ENCODE measurements around the gene CCDC194.

The CCDC194 gene

DNA sequence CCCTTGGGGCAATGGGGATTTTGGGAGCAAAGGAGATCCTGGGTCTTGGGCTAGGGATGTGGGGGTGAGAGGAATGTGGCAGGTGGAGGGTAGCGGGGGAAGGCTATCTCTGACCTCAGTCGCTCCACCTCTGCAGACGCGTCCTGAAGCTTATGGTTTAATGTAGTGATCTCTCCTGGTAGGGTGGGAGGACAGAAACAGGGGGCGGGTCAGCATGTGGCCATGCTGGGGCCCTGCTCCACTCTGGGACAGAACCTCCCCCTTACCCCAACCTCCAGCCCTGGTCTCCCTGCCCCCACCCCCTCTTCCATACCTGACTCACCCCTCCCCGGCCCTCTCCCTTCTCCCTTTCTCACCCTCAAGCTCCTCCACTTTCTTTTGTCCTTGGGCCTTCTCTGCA lies 10.0 kb upstream of the CCDC194 start:
- Histone ChIP-seq H3K27me3 (ENCODE audit: control insufficient read depth, insufficient read depth, low read length) (no peaks in the 10 kb centered on the region), H3K27ac (ENCODE audit: low read depth, low read length) (peak overlapping the region; percentile 7), H3K4me3 (ENCODE audit: low read length) (peak overlapping the region; percentile 69), H3K4me1 (ENCODE audit: control insufficient read depth, insufficient read depth, low read length) (peaks cover 2% of the 10 kb centered on the region), H3K9ac (ENCODE audit: low read length) (no peak overlapping the region), H3K36me3 (ENCODE audit: control insufficient read depth, insufficient read depth, low read length) (no peaks in the 10 kb centered on the region)

DNA sequence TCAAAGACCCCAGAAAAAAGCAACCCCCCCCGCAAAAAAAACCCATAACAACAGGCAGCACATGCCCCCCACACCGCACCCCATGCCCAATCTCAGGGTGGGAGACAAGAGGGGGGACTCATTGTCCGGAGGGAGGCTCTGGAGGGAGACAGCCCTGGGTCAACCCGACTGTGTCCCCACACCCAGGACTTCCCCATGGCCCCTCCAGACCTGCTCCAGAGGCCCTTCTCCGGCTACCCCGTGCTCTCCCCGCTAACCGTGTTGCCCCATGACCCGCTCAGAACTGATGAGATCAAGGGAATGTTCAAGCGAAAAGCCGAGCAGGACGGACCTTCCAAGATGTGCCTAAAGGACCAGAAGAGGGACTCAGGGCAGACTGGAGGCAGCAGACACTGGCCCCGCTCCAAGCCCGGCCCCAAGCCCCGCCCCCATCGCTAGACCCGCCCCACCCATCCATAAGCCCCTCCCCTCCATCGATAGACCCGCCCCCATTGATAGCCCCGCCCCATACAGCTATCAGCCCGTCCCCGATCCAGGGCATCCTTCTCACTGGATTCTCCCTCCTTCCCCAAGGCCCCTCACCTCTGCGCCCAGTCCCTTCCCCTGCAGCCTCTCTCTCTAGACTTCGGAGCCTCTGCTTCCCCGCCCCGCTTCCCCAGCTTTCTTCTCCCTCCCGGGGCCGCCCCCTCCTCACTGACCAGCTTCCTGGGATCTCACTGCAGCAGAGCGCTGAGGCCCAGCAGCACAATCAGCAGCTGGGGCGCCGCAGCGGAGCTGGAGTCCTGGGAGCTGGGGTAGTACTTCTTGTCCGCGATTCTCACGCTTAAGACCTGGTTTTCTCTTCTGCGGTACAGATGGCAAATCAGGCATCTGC lies 9.2 kb upstream of the CCDC194 start:
- peaks cover 2% of the 10 kb centered on the region for H3K4me1 ChIP-seq (ENCODE audit: control insufficient read depth, insufficient read depth, low read length)
- H3K27ac ChIP-seq (ENCODE audit: low read depth, low read length), result peak overlapping the region; percentile 7
- H3K27me3 ChIP-seq (ENCODE audit: control insufficient read depth, insufficient read depth, low read length), result no peaks in the 10 kb centered on the region
- H3K36me3 ChIP-seq (ENCODE audit: control insufficient read depth, insufficient read depth, low read length), result no peaks in the 10 kb centered on the region
- no peak overlapping the region for H3K9ac ChIP-seq (ENCODE audit: low read length)
- peak overlapping the region; percentile 36 for H3K4me3 ChIP-seq (ENCODE audit: low read length)

DNA sequence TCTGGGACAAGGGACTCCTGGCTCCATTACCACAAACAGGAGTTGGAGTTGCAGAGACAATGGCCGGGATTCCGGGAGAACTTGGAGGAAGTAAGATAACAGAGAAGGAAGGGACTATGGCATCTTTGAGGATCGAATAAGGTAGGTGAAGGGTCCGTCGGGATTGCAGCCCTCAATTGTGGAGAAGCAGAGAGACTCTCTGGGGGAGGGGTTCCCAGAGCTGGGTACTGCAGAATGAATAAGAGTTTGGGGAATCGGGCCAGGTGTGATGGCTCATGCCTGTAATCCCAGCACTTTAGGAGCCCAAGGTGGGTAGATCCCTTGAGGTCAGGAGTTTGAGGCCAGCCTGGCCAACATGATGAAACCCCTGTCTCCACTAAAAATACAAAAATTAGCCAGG lies 7.6 kb upstream of the CCDC194 start:
- no peak overlapping the region for H3K4me3 ChIP-seq (ENCODE audit: low read length)
- peaks cover 2% of the 10 kb centered on the region for H3K4me1 ChIP-seq (ENCODE audit: control insufficient read depth, insufficient read depth, low read length)
- H3K27ac ChIP-seq (ENCODE audit: low read depth, low read length), result no peak overlapping the region
- no peaks in the 10 kb centered on the region for H3K27me3 ChIP-seq (ENCODE audit: control insufficient read depth, insufficient read depth, low read length)
- H3K9ac ChIP-seq (ENCODE audit: low read length), result no peak overlapping the region
- no peaks in the 10 kb centered on the region for H3K36me3 ChIP-seq (ENCODE audit: control insufficient read depth, insufficient read depth, low read length)

DNA sequence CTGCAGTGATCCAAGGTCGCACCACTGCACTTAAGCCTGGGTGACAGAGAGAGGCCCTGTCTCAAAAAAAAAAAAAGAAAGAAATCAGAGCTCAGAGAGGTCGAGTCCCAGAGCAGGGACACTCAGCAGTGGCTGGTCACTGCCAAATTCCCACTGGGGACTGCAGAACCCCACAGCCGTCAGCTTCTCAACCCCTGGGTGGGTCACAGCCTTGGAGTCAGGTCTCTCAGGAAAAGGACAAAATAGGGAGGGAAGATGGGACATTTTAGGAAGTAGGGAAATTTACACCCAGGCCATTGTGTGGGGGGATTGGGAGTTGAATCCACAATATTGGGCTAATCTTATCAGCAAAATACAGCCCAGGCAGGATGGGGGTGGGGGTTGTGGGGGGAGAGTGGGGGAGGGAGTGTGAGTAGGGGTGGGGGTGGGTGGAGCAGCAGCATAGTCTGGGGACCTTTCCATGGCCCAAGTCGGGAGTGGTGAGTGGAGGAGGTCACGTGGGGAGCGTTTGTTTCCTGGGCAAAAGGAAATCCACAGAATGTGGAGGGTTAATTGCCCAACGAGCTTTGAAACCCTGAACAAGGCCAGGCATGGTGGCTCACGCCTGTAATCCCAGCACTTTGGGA lies 5.0 kb upstream of the CCDC194 start:
- Histone ChIP-seq H3K4me3 (ENCODE audit: low read length) (no peak overlapping the region), H3K36me3 (ENCODE audit: control insufficient read depth, insufficient read depth, low read length) (no peaks in the 10 kb centered on the region), H3K9ac (ENCODE audit: low read length) (no peak overlapping the region), H3K4me1 (ENCODE audit: control insufficient read depth, insufficient read depth, low read length) (no peaks in the 10 kb centered on the region), H3K27me3 (ENCODE audit: control insufficient read depth, insufficient read depth, low read length) (peaks cover 4% of the 10 kb centered on the region), H3K27ac (ENCODE audit: low read depth, low read length) (no peak overlapping the region)

DNA sequence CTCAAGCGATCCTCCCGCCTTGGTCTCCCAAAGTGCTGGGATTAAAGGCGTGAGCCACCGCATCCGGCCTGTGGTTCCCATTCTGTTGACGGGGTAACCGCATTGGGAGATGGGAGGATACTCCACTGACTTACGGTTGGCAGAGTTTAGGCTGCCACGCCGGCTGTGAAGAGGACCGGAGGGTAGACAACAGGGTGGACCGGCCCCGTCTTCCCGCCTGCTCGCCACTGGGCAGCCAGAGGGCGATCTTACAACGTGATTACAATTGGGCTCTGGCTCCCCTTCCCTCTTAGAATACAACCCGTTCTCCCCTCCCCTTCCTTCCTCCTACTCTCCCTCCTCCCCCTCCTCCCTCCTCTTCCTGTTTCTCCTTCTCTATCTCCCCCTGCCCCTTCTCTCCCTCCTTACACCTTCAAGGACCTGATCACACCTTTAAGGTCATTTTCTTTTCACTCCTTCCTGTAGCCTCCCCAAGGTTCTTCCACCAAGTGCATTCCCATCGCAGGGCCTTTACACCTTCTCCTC lies 957 bp upstream of the CCDC194 start:
- Histone ChIP-seq H3K27me3 (ENCODE audit: control insufficient read depth, insufficient read depth, low read length) (peaks cover 4% of the 10 kb centered on the region), H3K9ac (ENCODE audit: low read length) (no peak overlapping the region), H3K4me1 (ENCODE audit: control insufficient read depth, insufficient read depth, low read length) (no peaks in the 10 kb centered on the region), H3K4me3 (ENCODE audit: low read length) (no peak overlapping the region), H3K36me3 (ENCODE audit: control insufficient read depth, insufficient read depth, low read length) (no peaks in the 10 kb centered on the region), H3K27ac (ENCODE audit: low read depth, low read length) (no peak overlapping the region)

DNA sequence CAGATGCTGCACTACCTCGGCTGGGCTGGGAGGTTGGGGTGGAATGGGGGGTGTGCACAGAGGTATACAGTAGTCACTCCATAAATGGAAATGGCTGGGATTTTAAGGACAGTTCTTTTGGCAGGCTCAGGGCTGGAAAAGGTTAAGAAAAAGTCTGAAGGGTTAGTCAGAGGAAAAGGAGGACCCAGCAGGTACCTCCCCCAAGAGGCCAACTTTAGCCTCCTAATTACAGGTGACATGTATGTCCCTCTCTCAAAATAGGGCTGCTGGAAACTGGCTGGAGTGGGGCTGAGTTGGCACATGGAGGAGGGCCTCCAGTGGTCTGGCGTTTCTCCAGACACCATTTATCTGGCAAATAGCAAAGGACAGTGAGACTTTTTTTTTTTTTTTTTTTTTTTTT lies 994 bp downstream of the CCDC194 start:
- H3K27me3 ChIP-seq (ENCODE audit: control insufficient read depth, insufficient read depth, low read length), result peaks cover 4% of the 10 kb centered on the region

DNA sequence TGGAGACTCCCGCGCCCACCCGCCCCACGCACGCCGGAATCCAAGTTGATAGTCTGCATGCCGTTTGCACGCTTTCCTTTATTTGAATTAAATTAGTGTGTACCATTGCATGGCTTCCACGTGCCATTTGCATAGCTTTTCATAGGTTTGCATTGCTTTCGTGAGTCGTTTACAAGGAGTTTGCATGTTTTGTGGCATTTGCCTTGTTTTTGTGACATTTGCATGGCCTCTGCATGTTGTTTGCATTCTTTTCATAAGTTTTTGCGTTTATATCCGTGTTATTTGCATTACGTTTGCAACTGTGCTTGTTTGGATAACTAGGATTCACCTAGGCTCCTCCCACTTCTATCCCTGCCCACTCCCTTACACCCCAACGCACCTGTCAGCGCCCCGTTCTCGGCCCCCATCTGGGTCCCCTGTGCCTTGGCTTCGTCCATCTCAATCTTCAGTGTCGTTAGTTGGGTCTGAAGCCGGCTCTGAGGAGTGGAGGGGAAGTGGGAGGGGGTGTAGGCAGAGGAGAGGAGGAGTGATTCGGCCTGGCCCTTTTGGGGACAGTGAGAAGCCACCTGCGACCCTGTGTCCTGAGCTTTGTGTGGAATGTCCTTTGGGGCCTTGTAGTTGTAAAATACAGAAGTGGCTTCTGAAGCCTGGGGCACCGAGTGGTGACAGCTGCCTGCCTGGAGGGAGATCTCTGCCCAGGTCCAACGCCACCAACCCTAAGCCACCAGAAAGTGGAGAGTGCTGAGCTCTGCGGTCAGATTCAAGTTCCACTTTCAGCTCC lies 2.4 kb downstream of the CCDC194 start:
- H3K4me1 ChIP-seq (ENCODE audit: control insufficient read depth, insufficient read depth, low read length), result no peaks in the 10 kb centered on the region
- H3K4me3 ChIP-seq (ENCODE audit: low read length), result peak overlapping the region; percentile 9
- no peak overlapping the region for H3K27ac ChIP-seq (ENCODE audit: low read depth, low read length)
- H3K36me3 ChIP-seq (ENCODE audit: control insufficient read depth, insufficient read depth, low read length), result no peaks in the 10 kb centered on the region
- no peak overlapping the region for H3K9ac ChIP-seq (ENCODE audit: low read length)
- peaks cover 4% of the 10 kb centered on the region for H3K27me3 ChIP-seq (ENCODE audit: control insufficient read depth, insufficient read depth, low read length)

More for the DNA sequence above, 994 bp downstream of the CCDC194 start:
- Histone ChIP-seq H3K4me1 (ENCODE audit: control insufficient read depth, insufficient read depth, low read length) (no peaks in the 10 kb centered on the region), H3K9ac (ENCODE audit: low read length) (no peak overlapping the region), H3K4me3 (ENCODE audit: low read length) (no peak overlapping the region), H3K27ac (ENCODE audit: low read depth, low read length) (no peak overlapping the region), H3K36me3 (ENCODE audit: control insufficient read depth, insufficient read depth, low read length) (no peaks in the 10 kb centered on the region)

DNA sequence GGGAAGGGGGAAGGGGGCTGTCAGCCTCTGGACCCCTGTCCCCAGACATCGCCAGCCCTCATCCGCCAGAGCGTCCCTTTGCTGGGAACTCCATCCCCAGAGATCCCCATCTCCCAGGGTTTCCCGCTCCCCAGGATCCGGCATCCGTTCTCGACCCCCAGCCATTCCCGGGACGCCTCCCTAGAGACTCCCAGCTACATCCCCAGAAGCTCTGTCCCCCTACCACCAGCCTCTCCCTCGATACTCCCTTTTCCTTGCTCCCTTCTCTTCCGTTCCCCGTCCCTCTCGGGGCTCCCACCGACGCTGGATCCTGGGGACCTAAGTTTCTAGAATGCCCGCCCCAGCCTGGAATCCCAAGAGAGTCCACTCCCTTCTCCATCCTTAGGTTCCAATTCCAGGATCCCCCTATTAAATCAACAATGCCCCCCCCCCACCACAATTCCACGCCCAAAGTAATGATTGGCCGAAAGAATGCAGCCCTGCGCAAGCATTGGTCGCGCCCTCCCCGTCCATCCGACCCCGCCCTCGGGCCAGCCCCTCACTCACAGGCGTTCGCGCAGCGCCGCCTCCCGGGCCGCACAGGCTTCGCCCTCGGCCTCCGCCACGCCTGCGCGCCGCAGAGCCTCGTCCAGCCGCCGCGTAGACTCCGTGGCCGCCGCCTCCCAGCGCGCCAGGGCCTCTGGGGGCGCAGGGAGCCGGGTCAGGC lies 3.2 kb downstream of the CCDC194 start:
- H3K27ac ChIP-seq (ENCODE audit: low read depth, low read length), result no peak overlapping the region
- H3K4me3 ChIP-seq (ENCODE audit: low read length), result peak overlapping the region; percentile 56
- no peaks in the 10 kb centered on the region for H3K36me3 ChIP-seq (ENCODE audit: control insufficient read depth, insufficient read depth, low read length)
- no peak overlapping the region for H3K9ac ChIP-seq (ENCODE audit: low read length)
- peaks cover 4% of the 10 kb centered on the region for H3K27me3 ChIP-seq (ENCODE audit: control insufficient read depth, insufficient read depth, low read length)
- H3K4me1 ChIP-seq (ENCODE audit: control insufficient read depth, insufficient read depth, low read length), result no peaks in the 10 kb centered on the region

DNA sequence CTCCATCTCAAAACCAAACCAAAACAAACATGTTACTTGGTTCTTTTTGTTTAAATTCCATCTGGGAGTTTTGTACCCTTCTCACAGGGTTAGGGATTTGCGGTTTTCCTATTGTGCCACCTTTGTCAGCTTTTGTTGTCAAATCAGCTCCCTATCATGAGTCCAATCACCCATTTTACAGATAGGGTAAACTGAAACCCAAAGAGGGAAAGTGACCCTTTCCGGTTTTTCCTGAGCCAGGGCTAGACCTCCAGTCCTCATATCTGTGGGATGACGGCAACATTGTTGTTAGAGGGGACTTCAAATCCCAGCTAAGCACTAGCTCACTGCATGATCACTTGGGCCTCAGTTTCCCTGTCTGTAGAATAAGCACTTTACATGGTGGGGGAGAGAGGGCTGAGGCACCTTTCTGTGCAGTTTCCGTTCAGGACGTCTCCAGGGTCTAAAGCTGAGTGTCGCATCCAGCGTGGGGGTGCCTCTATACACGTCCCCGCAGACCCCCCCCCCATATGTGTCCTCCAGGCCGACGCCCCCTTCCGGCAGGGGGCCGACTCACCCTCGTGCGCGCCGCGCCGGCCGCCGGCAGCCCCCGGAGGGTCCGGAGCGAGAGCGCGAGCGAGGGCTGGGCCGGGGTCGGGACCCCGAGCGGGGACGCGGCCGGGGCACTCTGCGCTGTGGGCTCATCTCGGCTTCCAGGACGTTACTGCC lies 3.9 kb downstream of the CCDC194 start:
- no peak overlapping the region for H3K9ac ChIP-seq (ENCODE audit: low read length)
- H3K27ac ChIP-seq (ENCODE audit: low read depth, low read length), result no peak overlapping the region
- no peaks in the 10 kb centered on the region for H3K36me3 ChIP-seq (ENCODE audit: control insufficient read depth, insufficient read depth, low read length)
- no peaks in the 10 kb centered on the region for H3K4me1 ChIP-seq (ENCODE audit: control insufficient read depth, insufficient read depth, low read length)
- peak overlapping the region; percentile 56 for H3K4me3 ChIP-seq (ENCODE audit: low read length)
- peaks cover 4% of the 10 kb centered on the region for H3K27me3 ChIP-seq (ENCODE audit: control insufficient read depth, insufficient read depth, low read length)

DNA sequence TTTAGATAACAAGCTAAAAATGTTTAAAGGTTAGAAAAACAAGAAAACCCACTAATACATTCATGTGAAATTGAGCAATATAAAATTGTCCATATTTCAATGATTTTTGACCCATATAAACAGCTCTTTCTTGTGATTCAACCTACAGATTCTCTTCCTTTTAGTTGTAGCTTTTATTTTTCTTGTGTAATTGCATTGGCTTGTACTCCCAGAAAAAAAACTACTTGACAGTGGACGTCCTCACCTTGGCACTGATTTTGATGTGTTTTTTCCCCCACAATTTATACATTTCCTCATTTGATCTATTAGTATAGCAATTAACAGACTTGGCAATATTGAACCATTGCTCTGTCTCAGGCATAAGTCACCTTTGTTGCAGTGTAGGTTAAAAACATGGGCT lies 4.7 kb downstream of the CCDC194 start:
- Histone ChIP-seq H3K4me3 (ENCODE audit: low read length) (no peak overlapping the region), H3K36me3 (ENCODE audit: control insufficient read depth, insufficient read depth, low read length) (no peaks in the 10 kb centered on the region), H3K27ac (ENCODE audit: low read depth, low read length) (no peak overlapping the region), H3K27me3 (ENCODE audit: control insufficient read depth, insufficient read depth, low read length) (peaks cover 3% of the 10 kb centered on the region), H3K9ac (ENCODE audit: low read length) (no peak overlapping the region), H3K4me1 (ENCODE audit: control insufficient read depth, insufficient read depth, low read length) (no peaks in the 10 kb centered on the region)

DNA sequence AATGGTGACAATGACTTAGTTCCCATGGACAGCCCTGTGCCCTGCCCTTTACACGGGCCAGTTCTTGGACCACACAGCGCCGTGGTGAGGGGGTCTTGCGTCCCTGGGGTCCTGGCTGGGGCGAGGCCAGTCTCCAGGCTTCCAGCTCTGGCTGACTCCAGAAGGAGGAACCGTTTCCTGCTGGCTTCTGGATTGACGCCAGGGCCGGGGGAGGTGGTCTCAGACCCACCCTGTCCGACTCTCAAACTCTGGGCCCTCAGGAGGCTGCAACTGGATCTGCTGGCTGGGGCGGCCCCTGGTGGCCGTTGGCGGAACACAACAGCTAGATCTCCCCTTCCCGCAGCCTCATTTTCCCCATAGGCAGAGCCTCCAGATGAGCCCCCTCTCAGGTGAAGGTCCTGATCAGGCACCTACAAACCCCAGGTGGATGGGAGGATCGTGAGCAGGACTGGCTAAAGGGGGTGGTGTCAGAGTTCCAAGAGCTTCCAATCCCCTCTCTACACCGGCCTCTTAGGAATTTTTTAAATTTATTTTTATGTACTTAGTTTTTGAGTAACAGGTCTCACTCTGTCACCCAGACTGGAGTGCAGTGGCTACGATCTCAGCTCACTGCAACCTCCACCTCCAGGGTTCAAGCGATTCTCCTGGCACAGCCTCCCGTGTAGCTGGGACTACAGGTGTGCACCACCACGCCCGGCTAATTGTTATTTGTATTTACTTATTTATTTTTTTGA lies 8.0 kb downstream of the CCDC194 start:
- no peak overlapping the region for H3K9ac ChIP-seq (ENCODE audit: low read length)
- H3K4me1 ChIP-seq (ENCODE audit: control insufficient read depth, insufficient read depth, low read length), result no peaks in the 10 kb centered on the region

More for the DNA sequence above, 8.0 kb downstream of the CCDC194 start:
- Histone ChIP-seq H3K36me3 (ENCODE audit: control insufficient read depth, insufficient read depth, low read length) (no peaks in the 10 kb centered on the region), H3K27ac (ENCODE audit: low read depth, low read length) (no peak overlapping the region), H3K27me3 (ENCODE audit: control insufficient read depth, insufficient read depth, low read length) (no peaks in the 10 kb centered on the region), H3K4me3 (ENCODE audit: low read length) (no peak overlapping the region)
